ENCODE results near the gene RFX8. TPM values are rescaled to one million over a fixed set of nuclear protein-coding genes. Genes with fewer than 3 reads are reported as not detected.

RFX8 gene
- total RNA-seq, 1 experiment from 2014 or later, result not detected

DNA sequence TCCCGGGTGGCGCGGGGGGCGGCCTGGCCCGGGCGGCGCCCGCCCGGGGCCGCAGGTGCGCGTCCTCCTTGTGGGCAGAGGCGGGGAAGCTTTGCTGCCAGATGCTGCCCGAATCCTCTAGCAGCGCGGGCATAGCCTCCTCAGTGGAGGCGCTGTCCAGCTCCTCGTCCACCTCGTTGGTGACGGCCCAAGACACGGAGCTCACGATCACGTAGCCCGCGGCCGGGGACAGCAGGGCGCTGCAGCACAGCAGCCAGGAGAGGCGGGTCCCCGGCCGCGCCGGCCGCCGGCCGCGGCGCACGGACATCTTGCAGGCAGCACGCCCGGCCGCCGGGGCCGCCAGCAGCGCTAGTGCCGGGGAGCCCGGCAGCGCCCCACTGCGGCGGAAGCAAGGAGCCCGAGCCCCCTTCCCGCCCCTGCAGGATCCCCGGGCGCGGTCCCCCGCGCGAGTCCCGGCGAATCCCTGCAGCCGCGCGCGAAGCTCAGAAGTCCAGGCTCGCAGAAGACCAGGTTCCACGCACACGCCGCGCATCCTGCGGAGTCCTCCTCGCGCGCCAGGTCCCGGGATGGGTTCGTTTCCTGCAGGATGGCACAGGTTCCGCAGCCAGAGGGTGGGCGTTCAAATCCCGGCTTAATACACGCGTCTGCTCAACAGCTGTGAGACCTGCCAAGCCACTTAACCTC, 87.6 kb downstream of the RFX8 start, which contains the start of gene CREG2:
CREG2 (minus strand) TSS at position 353 of the 684 bp plus-strand sequence; CDS start at position 307, 46 bp downstream.
- peak; percentile 60 for DNase-seq (ENCODE audit: low spot score)
- Histone ChIP-seq H3K4me3 (ENCODE audit: low read depth, low read length, poor library complexity, severe bottlenecking) (peak within 1 kb of the TSS; percentile 46), H3K36me3 (ENCODE audit: insufficient read depth, low read length, poor library complexity, severe bottlenecking) (no peaks in the 10 kb centered on the region), H3K4me1 (ENCODE audit: insufficient read depth, low read length, poor library complexity, severe bottlenecking) (peaks cover 5% of the 10 kb centered on the region), H3K27me3 (replicated peaks; ENCODE audit: insufficient read depth, low read depth, low read length, poor library complexity) (peaks cover 59% of the 10 kb centered on the region), H3K9me3 (ENCODE audit: low read depth, low read length, poor library complexity, severe bottlenecking) (no peaks in the 10 kb centered on the region), H3K27ac (ENCODE audit: low read depth, low read length, poor library complexity, severe bottlenecking) (no peak within 1 kb of the TSS)
- intact Hi-C loops (cut with micrococcal nuclease; ENCODE audit: unreplicated experiment), result no loop called here
- CTCF ChIA-PET, result interaction anchor here (0.6 to 1.0 kb wide), 3 partner anchors 45 to 626 kb away, joined by 3 to 13 read pairs (median 9); no protein-coding TSS in a partner anchor
- peak; percentile 57 for TF ChIP-seq EZH2 (IDR thresholded peaks at IDR 0.05; ENCODE audit: borderline replicate concordance, low read depth, low read length, poor library complexity, severe bottlenecking)
- TF ChIP-seq, protein P1, sequence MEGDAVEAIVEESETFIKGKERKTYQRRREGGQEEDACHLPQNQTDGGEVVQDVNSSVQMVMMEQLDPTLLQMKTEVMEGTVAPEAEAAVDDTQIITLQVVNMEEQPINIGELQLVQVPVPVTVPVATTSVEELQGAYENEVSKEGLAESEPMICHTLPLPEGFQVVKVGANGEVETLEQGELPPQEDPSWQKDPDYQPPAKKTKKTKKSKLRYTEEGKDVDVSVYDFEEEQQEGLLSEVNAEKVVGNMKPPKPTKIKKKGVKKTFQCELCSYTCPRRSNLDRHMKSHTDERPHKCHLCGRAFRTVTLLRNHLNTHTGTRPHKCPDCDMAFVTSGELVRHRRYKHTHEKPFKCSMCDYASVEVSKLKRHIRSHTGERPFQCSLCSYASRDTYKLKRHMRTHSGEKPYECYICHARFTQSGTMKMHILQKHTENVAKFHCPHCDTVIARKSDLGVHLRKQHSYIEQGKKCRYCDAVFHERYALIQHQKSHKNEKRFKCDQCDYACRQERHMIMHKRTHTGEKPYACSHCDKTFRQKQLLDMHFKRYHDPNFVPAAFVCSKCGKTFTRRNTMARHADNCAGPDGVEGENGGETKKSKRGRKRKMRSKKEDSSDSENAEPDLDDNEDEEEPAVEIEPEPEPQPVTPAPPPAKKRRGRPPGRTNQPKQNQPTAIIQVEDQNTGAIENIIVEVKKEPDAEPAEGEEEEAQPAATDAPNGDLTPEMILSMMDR (conservative IDR thresholded peaks at IDR 0.05; ENCODE audit: low read depth, low read length), result peak; percentile 54
- BruUV-seq (replicated peaks), result no TSS peak
- POLR2A ChIA-PET (ENCODE audit: low non-redundant PET), result no interaction called here

DNA sequence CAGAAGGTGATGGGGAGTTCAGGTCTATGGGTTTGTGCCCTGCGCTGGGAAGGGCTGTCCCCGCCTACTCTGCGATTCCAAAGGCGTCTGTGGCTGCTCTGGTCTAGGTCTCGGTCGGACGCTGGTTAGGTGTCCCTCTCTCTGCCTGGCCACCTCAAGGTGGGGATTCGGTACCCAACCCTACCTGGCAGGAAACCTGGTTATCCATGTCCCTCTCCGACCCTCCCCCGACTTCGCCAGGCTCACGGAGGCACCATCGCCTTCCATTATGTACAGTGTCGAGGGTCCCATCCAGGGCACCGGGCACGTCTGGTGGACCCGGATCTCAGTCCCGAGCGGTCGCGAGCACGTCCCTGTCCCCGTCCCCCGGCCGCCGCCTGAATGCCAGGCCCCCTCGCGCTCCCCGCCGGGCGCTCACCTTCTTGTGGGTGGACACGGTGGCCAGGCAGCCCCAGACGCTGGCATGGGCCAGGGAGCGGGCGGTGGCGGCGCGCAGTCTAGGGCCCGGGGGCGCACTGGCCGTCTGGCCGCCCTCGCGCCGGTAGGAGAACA, 88.2 kb downstream of the RFX8 start:
- peaks cover 59% of the 10 kb centered on the region for H3K27me3 ChIP-seq (replicated peaks; ENCODE audit: insufficient read depth, low read depth, low read length, poor library complexity)
- ChIA-PET POLR2A (ENCODE audit: low non-redundant PET) (no interaction called here), CTCF (interaction anchor here (0.6 to 1.0 kb wide), 3 partner anchors 45 to 264 kb away, joined by 4 to 13 read pairs (median 9); no protein-coding TSS in a partner anchor)
- peak; percentile 73 for TF ChIP-seq EZH2 (IDR thresholded peaks at IDR 0.05; ENCODE audit: borderline replicate concordance, low read depth, low read length, poor library complexity, severe bottlenecking)
- TF ChIP-seq, protein P1 (conservative IDR thresholded peaks at IDR 0.05; ENCODE audit: low read depth, low read length), result no peak
- H3K27ac ChIP-seq (ENCODE audit: low read depth, low read length, poor library complexity, severe bottlenecking), result no peak overlapping the region
- peak overlapping the region; percentile 46 for H3K4me3 ChIP-seq (ENCODE audit: low read depth, low read length, poor library complexity, severe bottlenecking)
- intact Hi-C loops (cut with micrococcal nuclease; ENCODE audit: unreplicated experiment), result no loop called here
- H3K36me3 ChIP-seq (ENCODE audit: insufficient read depth, low read length, poor library complexity, severe bottlenecking), result no peaks in the 10 kb centered on the region
- H3K4me1 ChIP-seq (ENCODE audit: insufficient read depth, low read length, poor library complexity, severe bottlenecking), result peaks cover 5% of the 10 kb centered on the region
- H3K9me3 ChIP-seq (ENCODE audit: low read depth, low read length, poor library complexity, severe bottlenecking), result no peaks in the 10 kb centered on the region
- no TSS peak for BruUV-seq (replicated peaks)
- no peak for DNase-seq (ENCODE audit: low spot score)

DNA sequence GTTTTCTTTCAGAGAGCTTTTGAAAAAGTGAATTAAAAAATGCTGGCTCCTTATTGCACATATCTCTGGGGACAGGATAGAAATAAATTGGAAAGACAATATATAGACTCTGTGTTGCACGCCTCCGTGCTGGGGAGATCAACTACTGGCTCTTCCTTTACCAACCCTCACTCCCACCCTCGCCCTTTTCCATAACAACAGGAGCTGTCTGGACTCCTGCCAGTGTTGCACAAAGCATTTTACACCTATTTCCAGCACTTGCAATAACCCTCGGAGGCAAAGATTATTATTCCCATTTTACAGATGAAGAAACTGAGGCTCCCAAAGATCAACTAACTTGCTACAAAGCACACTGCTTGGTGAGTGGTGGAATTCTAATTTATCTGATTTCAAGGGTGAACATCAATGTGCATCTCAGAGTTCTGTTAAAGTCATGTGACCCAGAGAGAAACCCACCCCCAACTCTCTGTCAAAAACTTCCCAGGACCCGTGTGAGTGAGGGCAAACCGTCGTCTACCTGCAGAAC, 91.8 kb downstream of the RFX8 start:
- intact Hi-C loops (cut with micrococcal nuclease; ENCODE audit: unreplicated experiment), result no loop called here
- BruUV-seq (replicated peaks), result no TSS peak
- peaks cover 48% of the 10 kb centered on the region for H3K27me3 ChIP-seq (replicated peaks; ENCODE audit: insufficient read depth, low read depth, low read length, poor library complexity)
- H3K9me3 ChIP-seq (ENCODE audit: low read depth, low read length, poor library complexity, severe bottlenecking), result no peaks in the 10 kb centered on the region
- H3K36me3 ChIP-seq (ENCODE audit: insufficient read depth, low read length, poor library complexity, severe bottlenecking), result no peaks in the 10 kb centered on the region
- H3K27ac ChIP-seq (ENCODE audit: low read depth, low read length, poor library complexity, severe bottlenecking), result no peak overlapping the region
- no peak for DNase-seq (ENCODE audit: low spot score)
- TF ChIP-seq, protein P1 (conservative IDR thresholded peaks at IDR 0.05; ENCODE audit: low read depth, low read length), result no peak
- TF ChIP-seq EZH2 (IDR thresholded peaks at IDR 0.05; ENCODE audit: borderline replicate concordance, low read depth, low read length, poor library complexity, severe bottlenecking), result no peak
- POLR2A ChIA-PET (ENCODE audit: low non-redundant PET), result no interaction called here
- no peak overlapping the region for H3K4me3 ChIP-seq (ENCODE audit: low read depth, low read length, poor library complexity, severe bottlenecking)
- peaks cover 5% of the 10 kb centered on the region for H3K4me1 ChIP-seq (ENCODE audit: insufficient read depth, low read length, poor library complexity, severe bottlenecking)
- CTCF ChIA-PET, result no interaction called here

Data from A673 (cell line).